Measurements from ENCODE around the gene PIEZO1.

PIEZO1 gene

DNA sequence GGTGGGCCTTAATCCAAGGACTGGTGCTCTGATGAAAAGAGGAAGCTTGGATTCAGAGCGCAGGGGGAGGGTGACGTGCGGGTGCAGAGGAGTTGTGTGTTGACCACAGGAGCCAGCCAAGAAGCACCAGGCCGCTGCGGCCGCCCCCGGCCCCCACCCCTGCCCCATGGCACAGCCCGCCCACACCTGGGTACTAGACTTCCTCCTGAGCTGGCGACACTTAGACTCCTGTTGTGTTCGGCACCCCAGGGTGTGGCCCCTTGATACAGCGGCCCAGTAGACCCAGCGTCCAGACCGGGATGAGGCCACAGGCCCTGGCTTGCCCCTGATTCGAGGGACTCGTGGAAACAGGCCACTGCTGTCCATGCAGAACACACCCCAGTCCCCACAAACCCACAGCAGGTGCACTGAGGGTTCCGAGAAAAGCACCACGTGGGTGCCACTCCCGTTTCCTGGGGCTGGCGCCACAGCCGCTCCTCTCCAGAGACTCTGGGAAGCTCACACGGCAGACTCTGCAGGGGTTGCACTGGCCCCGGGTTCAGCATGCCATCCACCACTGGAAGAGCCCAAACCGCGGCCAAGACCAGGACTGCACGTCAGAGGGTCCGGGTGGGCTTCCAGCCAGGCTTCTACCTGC is 93.0 kb downstream of the PIEZO1 start:
- no peak for DNase-seq (ENCODE audit: low read depth in 2 of 2)

DNA sequence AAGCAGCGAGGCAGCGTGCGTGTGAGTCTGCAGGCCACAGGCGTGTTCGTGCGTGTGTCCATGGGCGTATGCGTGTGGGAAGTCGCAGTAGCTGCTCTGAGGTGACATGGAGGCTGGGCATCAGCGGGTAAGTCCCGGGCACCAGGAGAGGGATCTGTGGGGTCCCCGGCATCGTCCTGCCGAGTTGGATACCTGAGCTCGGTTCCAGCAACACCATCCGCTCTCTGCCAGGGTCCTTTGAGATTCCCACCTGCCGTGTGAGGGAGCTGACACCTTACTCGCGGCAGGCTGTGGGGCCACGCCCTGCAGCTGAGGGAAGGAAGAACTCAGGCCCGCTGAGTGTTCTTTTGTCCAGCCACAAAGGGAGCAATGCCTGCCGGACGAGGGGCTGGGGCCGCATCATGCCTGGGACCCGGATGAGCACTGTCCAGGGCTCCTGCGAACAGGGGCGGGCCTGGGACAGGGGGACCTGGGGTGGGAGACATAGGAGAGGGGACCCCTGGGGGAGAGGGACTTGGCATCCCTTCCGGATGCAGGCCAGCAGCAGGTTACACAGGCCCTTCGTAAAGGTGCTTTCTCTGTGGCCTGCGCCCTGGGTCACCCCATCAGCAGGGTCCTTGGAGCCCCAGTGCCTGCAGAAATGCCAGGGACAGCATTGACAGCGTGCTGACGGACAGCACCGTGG is 93.7 kb downstream of the PIEZO1 start:
- DNase-seq (ENCODE audit: low read depth in 2 of 2): no peak

GRCh38 chr16:88690341-88691128 is 94.5 kb downstream of the PIEZO1 start:
- no peak for DNase-seq (ENCODE audit: low read depth in 2 of 2)

- no peak for DNase-seq (ENCODE audit: low read depth in 2 of 2)
These were observed 96.8 kb downstream of the PIEZO1 start for GRCh38 chr16:88688013-88688778.

- no peak for DNase-seq (ENCODE audit: low read depth in 2 of 2)
These were observed 97.4 kb downstream of the PIEZO1 start for GRCh38 chr16:88687676-88688012.

DNA sequence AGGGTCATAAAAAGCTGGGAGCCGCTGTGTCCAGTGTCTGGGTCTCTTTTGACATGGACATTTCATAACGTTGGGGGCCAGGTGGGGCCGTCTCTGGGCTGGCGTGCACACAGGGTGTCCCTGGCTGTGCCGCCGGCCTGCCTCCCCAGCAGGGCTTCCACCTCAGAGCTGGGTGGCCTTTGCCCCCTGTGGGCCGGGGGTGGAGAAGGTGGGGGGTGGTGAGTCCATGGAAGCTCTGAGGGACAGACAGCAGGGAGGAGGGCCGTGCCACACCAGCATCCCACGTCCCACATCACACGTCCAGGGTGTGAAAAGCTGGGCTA is 97.8 kb downstream of the PIEZO1 start:
- DNase-seq (ENCODE audit: low read depth in 2 of 2): no peak

- DNase-seq (ENCODE audit: low read depth in 2 of 2): peak; percentile 68 to 87
These were observed 98.4 kb downstream of the PIEZO1 start, which contains the start of gene SNAI3 for GRCh38 chr16:88686439-88687253. SNAI3 (minus strand) TSS chr16:88686507; CDS start chr16:88686406, 101 bp downstream.

DNA sequence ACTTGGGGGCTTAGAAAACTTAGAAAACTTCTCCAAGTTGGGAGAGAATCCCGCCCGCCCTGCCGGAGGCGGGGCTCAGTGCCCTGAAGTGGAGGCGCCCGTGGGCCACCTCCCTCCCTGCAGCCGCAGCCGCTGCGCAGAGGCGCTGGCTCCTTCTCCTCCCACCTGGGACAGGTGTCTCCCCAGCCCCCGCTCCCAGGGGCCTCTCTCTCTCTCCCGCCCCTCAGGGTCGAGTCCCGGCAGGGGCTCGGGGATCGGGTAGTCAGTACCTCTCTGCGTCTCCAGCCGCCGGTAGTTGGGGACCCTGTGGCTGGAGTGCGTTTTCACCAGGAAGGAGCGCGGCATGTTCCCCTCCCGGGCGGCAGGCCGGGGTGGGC is 99.0 kb downstream of the PIEZO1 start:
- no peak for DNase-seq (ENCODE audit: low read depth in 2 of 2)

DNA sequence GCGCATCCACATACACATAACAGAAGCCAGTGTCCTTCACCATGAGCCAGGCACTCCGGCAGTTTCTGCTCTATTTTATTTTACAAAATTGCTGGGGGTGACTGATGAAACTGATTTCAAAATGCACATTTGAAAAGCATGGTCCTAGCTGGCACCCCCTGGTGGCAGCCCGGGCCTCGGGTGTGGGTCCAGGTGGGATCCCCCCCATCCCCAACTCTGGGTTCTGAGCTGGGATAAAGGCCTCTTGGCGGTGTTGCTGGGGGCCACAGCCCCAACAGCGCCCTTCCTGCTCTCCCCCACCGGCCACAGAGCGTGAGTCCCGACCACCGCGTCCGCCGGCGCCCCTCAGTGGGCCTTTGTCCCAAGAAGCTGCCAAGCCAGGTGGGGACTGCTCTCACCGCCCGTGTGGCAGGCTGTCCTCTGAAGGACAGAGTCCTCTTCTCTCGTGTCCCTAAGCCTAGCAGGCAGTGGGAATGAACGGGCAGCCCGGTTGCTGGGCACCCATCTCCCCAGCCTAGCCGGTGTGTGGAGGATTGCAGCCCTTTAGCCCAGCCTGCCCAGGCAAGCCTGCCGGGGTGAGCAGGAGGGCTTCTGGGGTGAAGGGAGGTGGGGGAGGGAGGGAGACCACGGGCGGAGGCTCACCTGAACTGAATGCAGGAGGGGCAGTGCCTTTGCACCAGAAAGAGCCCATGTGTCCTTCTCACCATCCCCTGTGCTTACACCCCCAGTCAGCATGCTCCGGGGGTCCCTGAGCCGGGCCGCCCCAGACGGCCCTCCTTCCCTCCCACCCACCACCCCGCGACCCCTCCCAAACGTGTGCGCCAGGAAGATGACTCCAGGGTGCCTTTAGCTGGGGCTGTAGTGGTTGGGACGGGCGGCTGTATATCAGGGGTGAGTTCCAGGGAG is 99.6 kb downstream of the PIEZO1 start:
- DNase-seq (ENCODE audit: low read depth in 2 of 2): peak in 1 of 2 donors; percentile 59

DNA sequence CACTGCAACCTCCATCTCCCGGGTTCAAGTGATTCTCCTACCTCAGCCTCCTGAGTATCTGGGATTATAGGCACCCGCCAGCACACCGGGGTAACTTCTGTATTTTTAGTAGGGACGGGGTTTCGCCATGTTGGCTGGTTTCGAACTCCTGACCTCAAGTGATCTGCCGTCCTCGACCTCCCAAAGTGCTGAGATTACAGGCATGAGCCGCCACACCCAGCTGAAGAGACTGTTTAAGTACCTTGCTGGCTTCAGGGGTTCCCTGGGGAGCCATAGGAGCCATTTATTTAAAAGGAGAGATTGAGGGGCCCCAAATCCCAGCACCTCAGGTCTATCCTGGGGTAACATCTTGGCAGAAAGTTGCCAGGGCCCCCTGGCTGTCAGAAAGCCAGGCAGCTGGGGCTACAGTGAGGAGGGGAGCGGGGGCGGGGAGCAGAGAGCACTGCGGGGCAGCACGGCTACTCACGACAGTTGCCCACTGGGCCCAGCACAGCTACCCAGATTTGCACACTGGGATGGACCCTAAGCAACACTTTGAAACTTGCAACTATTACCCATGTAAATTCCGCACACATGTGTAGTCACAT is 100.4 kb downstream of the PIEZO1 start:
- DNase-seq (ENCODE audit: low read depth in 2 of 2): no peak

DNA sequence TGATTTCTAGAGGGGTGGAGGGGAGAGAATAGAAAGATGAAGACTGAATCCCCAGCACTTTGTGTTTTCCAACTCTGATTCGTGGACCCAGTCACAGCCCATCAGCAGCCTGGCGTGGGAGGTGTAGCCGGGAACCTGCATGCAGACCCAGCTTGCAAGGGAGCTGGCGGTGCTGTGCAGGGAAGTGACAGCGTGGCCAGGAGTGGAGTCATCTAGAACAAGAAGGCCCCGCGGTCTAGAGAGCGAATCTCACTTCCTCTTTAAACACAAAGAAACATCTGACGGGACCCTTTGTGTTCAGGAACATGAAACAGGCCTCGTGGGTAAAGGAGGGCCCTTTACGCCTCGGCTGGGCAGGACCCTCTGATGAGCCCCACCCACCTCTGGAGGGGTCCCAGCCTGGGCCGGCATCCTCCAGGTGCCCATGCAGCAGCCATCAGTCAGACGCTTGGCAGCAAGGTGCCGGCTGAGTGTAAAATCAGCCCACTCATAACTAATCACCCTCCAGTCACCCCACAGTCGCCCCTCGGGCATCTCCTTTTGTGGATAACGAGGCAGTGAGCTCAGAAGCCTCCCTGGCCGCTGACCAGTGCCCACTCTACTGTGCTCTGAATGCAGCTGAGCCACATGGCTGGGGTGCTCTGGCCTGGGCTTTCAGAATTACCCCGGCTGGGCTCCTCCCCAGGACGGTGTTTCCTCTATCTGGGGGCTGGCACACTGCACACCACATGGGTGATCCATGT is 103.1 kb downstream of the PIEZO1 start:
- peak; percentile 72 to 80 for DNase-seq (ENCODE audit: low read depth in 2 of 2)

DNA sequence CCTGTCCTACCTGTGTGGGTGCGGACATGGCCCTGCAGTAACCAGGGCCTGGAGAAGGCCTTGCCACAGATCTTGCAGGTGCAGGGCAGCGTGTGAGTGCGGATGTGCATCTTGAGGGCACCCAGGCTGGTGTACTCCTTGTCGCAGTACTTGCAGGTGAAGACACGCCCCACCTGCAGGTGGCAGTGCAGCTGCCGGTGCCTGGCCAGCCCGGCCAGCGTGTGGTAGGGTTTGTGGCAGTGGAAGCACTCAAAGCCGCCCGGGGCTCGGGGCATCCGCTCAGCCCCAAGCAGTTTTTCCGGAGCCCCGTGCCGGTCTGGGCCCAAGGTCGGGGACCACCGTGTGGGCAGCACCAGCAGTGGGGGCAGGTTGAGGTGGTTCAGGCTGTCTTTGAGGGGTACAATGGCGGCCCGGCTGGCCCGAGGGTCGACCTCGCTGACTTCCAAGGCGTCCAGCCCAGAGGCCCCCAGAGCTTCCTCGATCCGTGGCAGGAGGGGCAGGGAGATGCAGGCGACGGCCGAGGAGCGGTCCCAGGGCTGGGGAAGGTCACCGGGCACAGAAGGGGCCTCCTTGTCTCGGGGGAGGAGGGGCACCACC is 103.8 kb downstream of the PIEZO1 start:
- no peak for DNase-seq (ENCODE audit: low read depth in 2 of 2)

GRCh38 chr16:88680554-88681083 is 104.4 kb downstream of the PIEZO1 start:
- DNase-seq (ENCODE audit: low read depth in 2 of 2): no peak

DNA sequence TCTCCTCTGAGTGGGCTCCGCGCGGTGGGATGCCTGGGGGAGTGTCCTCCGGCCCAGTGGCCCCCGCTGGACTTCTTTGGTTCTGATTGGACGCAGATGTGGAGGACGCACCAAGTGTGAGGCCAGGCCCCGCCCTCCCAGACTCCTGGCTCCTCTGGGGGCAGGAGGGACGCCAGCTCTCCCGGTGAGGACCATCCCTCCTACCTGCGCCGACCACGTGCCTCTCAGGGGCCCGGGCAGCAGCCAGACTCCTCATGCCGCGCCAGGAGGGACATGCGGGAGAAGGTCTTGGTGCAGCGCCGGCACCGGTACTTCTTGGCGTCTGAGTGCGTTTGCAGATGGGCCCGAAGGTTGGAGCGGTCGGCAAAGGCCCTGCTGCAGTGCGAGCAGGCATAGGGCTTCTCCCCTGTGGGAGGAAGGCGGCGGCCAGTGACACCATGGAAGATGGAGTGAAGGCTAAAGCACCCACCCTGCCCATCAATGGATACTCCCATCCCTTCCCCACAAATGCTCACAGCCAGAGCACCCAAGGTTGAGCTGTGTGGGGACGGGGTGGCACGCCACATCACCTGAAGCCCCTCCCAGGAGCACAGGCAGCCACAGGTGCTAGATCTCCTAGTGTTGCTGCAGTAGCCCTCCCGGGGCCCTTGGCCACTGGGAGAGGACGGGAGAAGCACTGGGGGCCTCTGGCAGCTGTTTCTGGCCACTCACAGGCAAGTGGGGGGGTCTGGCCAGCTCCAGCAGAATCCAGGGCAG is 106.6 kb downstream of the PIEZO1 start:
- DNase-seq (ENCODE audit: low read depth in 2 of 2): no peak

DNA sequence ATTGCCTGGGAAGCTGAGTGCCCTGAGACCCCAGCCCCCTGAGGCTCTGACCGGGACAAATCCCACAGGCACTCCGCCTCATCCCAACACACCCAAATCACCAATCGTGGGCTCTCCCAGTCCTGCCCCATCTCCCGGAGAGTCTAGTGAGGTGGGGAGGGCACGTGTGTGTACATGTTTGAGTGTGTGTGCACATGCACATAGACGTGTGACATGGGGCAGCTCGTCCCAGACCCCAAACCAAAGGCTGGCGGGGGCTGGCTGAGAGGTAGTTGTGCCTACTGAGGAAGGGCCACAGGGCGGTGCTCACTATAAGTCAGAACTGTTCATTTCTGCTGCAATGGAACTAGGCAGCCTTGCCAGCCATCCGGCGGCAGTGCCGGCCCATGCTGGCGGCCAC is 107.3 kb downstream of the PIEZO1 start:
- no peak for DNase-seq (ENCODE audit: low read depth in 2 of 2)

DNA sequence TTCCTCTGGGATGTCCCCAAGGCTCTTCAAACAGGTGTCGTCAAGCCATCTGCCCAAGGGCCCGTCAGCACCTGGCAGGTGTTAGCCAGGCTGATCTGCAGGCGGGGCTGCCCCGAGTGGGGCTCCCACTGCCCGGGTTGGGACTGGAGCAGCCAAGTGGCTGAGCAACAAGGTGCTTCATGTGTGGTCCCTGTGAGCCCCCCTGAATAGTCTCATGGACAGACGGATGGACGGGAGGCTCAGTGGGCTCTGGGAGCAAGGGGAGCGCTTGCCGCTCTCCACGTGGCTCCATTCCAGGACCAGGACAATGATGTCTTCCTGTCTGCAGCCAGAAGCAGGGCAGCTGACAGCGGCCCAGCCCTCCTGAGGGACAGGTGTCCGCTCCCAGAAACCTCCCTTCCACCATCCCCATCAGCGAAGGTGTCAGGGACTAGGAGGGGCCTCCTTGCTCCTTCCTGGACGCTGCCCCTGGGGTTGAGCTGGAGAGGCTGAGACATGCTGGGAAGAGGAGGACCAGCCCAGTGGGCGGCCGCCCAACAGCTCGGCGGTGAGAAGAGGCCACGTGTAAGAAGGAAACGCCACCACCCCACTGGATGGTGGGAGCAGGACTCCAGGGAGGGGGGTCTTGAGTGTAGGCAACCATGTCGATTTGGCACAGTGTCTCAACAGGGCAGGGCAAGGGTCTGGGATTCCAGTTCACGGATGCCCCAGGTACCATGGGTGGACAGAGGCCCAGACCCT is 108.3 kb downstream of the PIEZO1 start:
- DNase-seq (ENCODE audit: low read depth in 2 of 2): no peak

DNA sequence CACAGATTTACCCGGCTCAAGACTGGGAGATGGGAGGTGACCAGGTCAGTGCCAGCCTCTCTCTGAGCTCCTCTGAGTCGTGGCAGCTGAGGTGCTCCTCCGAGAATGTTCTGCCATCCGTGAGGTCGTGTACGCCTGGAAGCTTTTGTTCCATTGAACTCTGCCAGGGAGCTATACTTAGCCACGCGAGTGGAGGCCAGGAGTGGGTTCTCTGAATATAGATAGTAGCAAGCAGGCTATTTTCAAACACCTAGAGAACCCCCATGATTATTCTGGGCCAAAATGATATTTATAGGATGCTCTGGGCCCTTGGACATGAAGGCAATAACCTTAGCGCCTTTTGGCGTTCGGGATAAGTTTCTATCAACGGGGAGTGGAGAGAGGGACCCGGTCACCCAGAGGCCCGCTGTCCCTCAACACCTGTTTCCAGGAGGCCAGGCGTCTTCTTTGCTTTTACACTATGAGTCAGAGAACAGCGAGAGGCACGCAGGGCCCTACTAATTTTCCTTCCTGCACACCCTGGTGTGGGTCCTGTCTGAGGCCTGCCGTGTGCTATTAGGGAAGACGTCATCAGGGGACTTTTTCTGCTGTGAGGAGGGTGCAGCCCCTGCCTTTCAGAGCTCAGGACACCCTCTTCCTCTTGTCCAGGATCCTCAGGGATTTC is 111.2 kb downstream of the PIEZO1 start:
- no peak for DNase-seq (ENCODE audit: low read depth in 2 of 2)
